Neural crest cell (in vitro differentiated cells): Measurements from ENCODE around the gene ASB10. TPM values are rescaled to one million over a fixed set of nuclear protein-coding genes. Genes with fewer than 3 reads are reported as not detected.

Source experiments
- DNase-seq: peaks from one replicate; pipeline ENCODE4 v3.0.0; 2021; ENCODE audit warnings: low read depth, mixed read lengths, low spot score
- H3K27ac Mint-ChIP-seq: one replicate; pipeline ENCODE4 v1.8.0; 2021; ENCODE audit warnings: mild to moderate bottlenecking, mixed read lengths; ENCODE audit not compliant: unreplicated experiment
- H3K27me3 Mint-ChIP-seq: 2 replicates; pipeline ENCODE4 v1.8.0; 2021; ENCODE audit warnings: low read depth, mild to moderate bottlenecking, mixed read lengths
- H3K36me3 Mint-ChIP-seq: 2 replicates; pipeline ENCODE4 v1.8.0; 2021; ENCODE audit warnings: low read depth, mild to moderate bottlenecking, mixed read lengths
- H3K4me1 Mint-ChIP-seq: 2 replicates; pipeline ENCODE4 v1.8.0; 2021; ENCODE audit warnings: mixed read lengths
- H3K4me3 Mint-ChIP-seq: one replicate; pipeline ENCODE4 v1.8.0; 2021; ENCODE audit warnings: mild to moderate bottlenecking, mixed read lengths
- H3K9me3 Mint-ChIP-seq: 2 replicates; pipeline ENCODE4 v1.8.0; 2021; ENCODE audit warnings: mixed read lengths
- CTCF ChIP-seq: fragments of 200-600 bp; sonication (generic); conservative IDR thresholded peaks from 2 replicates; pipeline ENCODE4 v1.5.0; 2021; ENCODE audit warnings: antibody characterized with exemption, mild to moderate bottlenecking
- total RNA-seq: library from RNA; stranded (reverse); gene quantifications from 2 replicates; pipeline ENCODE4 v1.2.1, GENCODE V29; 2021

ASB10 gene
- total RNA-seq, 1 donor from 2014 or later: not detected

DNA sequence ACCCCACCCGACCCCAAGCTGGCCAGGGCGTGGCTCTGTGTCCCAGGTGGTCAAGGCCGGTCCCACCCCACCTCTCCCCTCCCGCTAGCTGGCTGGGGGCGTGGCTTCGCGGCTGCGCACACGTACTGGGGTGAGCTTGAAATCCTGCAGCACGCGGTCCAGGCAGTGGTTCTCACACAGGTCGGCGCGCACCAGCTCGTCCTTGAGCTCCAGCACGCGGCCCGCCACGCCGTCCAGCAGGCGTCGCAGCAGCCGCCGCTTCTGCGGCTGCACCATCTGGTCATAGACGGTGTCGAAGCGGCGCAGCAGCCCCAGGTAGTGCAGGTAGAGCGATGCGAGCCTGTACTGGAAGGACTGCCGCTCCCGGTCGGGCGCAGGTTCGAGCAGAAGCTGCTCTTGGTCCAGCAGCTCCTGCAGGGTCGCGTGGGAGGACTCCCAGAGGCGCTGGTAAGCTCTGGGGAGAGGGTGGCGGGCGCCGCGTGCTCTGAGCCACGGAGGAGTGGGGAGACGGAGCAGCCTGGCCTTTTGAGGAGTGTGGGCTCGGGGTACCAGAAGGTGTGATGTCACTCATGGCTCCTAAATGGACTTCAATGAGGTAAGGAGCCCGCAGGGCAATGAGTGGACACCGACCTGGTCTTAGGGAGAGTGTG is 17.5 kb upstream of the ASB10 start:
- H3K4me1 Mint-ChIP-seq: no peaks in the 10 kb centered on the region
- no peaks in the 10 kb centered on the region for H3K9me3 Mint-ChIP-seq
- DNase-seq: no peak
- peaks cover 13% of the 10 kb centered on the region for H3K27me3 Mint-ChIP-seq
- H3K27ac Mint-ChIP-seq: no peak overlapping the region
- no peak for TF ChIP-seq CTCF
- H3K36me3 Mint-ChIP-seq: no peaks in the 10 kb centered on the region
- H3K4me3 Mint-ChIP-seq: no peak overlapping the region

- Mint-ChIP-seq H3K27me3 (peaks cover 10% of the 10 kb centered on the region), H3K9me3 (no peaks in the 10 kb centered on the region), H3K4me1 (no peaks in the 10 kb centered on the region), H3K4me3 (no peak overlapping the region), H3K36me3 (no peaks in the 10 kb centered on the region), H3K27ac (peak overlapping the region; percentile 57)
- DNase-seq: no peak
- TF ChIP-seq CTCF: no peak
These were observed 15.8 kb upstream of the ASB10 start for GRCh38 chr7:151202836-151203235.

GRCh38 chr7:151201751-151202150 is 14.7 kb upstream of the ASB10 start:
- no peak for DNase-seq
- Mint-ChIP-seq H3K36me3 (no peaks in the 10 kb centered on the region), H3K27ac (no peak overlapping the region), H3K27me3 (peaks cover 10% of the 10 kb centered on the region), H3K9me3 (no peaks in the 10 kb centered on the region), H3K4me1 (no peaks in the 10 kb centered on the region), H3K4me3 (no peak overlapping the region)
- TF ChIP-seq CTCF: no peak

- no peak for DNase-seq
- peaks cover 8% of the 10 kb centered on the region for H3K27me3 Mint-ChIP-seq
- no peak overlapping the region for H3K4me3 Mint-ChIP-seq
- no peak for TF ChIP-seq CTCF
- no peaks in the 10 kb centered on the region for H3K4me1 Mint-ChIP-seq
- H3K9me3 Mint-ChIP-seq: no peaks in the 10 kb centered on the region
- no peak overlapping the region for H3K27ac Mint-ChIP-seq
- H3K36me3 Mint-ChIP-seq: no peaks in the 10 kb centered on the region
These were observed 14.3 kb upstream of the ASB10 start for GRCh38 chr7:151201344-151201743.

- Mint-ChIP-seq H3K9me3 (no peaks in the 10 kb centered on the region), H3K4me3 (no peak overlapping the region), H3K27ac (no peak overlapping the region), H3K4me1 (no peaks in the 10 kb centered on the region), H3K27me3 (peaks cover 13% of the 10 kb centered on the region), H3K36me3 (no peaks in the 10 kb centered on the region)
- DNase-seq: no peak
- TF ChIP-seq CTCF: no peak
These were observed 12.1 kb upstream of the ASB10 start for GRCh38 chr7:151198945-151199848.
